K562 treated with DMSO at 1 percent for 48 hours (cell line): ENCODE data around the gene SNX20. TPM values are rescaled to one million over a fixed set of nuclear protein-coding genes. Genes with fewer than 3 reads are reported as not detected.

Experiments
- total RNA-seq: library from RNA; unstranded; fragments of 300-600 nt; gene quantifications from 2 replicates; pipeline ENCODE4 v1.2.3, GENCODE V29; 2022; ENCODE audit warnings: low replicate concordance; ENCODE audit errors: extremely low read depth

SNX20 gene
- not detected in 2 replicates for total RNA-seq

GRCh38 chr16:50681021-50681885, at the start of gene SNX20:
Gene SNX20 (minus strand): TSS chr16:50681312. CDS start chr16:50677526, 3,786 bp downstream.

GRCh38 chr16:50692999-50693781, 12.1 kb upstream of the SNX20 start, which contains the start of gene NOD2:
Gene NOD2 (plus strand): TSS chr16:50693606. CDS start chr16:50699496, 5,890 bp downstream.

Other genes with a start within 250 kb of the SNX20 start
- not detected in 2 replicates for gene NKD1, start 132.9 kb downstream of the SNX20 start, total RNA-seq
- gene NOD2, start 12.3 kb upstream of the SNX20 start, total RNA-seq: not detected in 2 replicates
- gene CYLD, start 60.8 kb upstream of the SNX20 start, total RNA-seq: not detected in 2 replicates